NT2/D1 (cell line): ENCODE data around the gene SYT1.

Experiments
- SUZ12 ChIP-seq: IDR thresholded peaks from 2 replicates; pipeline ENCODE4 v1.6.1; 2011; ENCODE audit not compliant: insufficient read length, insufficient read depth; ENCODE audit errors: extremely low read depth
- YY1 ChIP-seq: IDR thresholded peaks from 2 replicates; pipeline ENCODE4 v1.6.1; 2011; ENCODE audit not compliant: insufficient read length, insufficient read depth
- ZNF274 ChIP-seq: IDR thresholded peaks from 2 replicates; pipeline ENCODE4 v1.6.1; 2011; ENCODE audit warnings: mild to moderate bottlenecking, low read depth, low read length

GRCh38 chr12:79069009-79069408 is 204.4 kb downstream of the SYT1 start:
- TF ChIP-seq YY1: no peak
- TF ChIP-seq ZNF274: no peak
- no peak for TF ChIP-seq SUZ12
